Mesenteric fat pad (tissue), 1 donor: ENCODE data around the gene TAS2R9. TPM values are rescaled to one million over a fixed set of nuclear protein-coding genes. Genes with fewer than 3 reads are reported as not detected.

Experiments used
- total RNA-seq: library from RNA; stranded (reverse); fragmentation: NEBNext Ultra II Directional; extraction: Animal tissue kit (Norgen Biotek cat#: 25700); gene quantifications from one replicate; pipeline ENCODE4 v1.2.1, GENCODE V29; 2021
- donor health status: DM: yes; HTN: yes; CAD: no.

Gene TAS2R9
- total RNA-seq, 1 donor from 2014 or later: not detected

Other genes with a start within 250 kb of the TAS2R9 start
- 17.7 TPM for gene MAGOHB, start 196.6 kb downstream of the TAS2R9 start, total RNA-seq
- gene STYK1, start 136.1 kb downstream of the TAS2R9 start, total RNA-seq: not detected
- 433 TPM for gene YBX3, start 86.8 kb downstream of the TAS2R9 start, total RNA-seq
- not detected for gene TAS2R7, start 7.5 kb downstream of the TAS2R9 start, total RNA-seq
- gene TAS2R8, start 2.9 kb downstream of the TAS2R9 start, total RNA-seq: not detected
- 0.32 TPM for gene TAS2R10, start 16.2 kb upstream of the TAS2R9 start, total RNA-seq
- gene PRR4, start 39.3 kb upstream of the TAS2R9 start, total RNA-seq: 0.93 TPM
- gene PRH1, start 74.1 kb upstream of the TAS2R9 start, total RNA-seq: 13.0 TPM
- 1.2 TPM for gene TAS2R13, start 99.4 kb upstream of the TAS2R9 start, total RNA-seq
- not detected for gene PRH2, start 119.1 kb upstream of the TAS2R9 start, total RNA-seq
- 2.4 TPM for gene TAS2R14, start 129.1 kb upstream of the TAS2R9 start, total RNA-seq
- 2.0 TPM for gene TAS2R50, start 176.7 kb upstream of the TAS2R9 start, total RNA-seq
- gene TAS2R20, start 188.1 kb upstream of the TAS2R9 start, total RNA-seq: 1.5 TPM
- gene TAS2R19, start 212.5 kb upstream of the TAS2R9 start, total RNA-seq: 2.8 TPM
- 3.7 TPM for gene TAS2R31, start 221.2 kb upstream of the TAS2R9 start, total RNA-seq